Lung microvascular endothelial cell (primary cell): ENCODE results near the gene SULT1C3. TPM values are rescaled to one million over a fixed set of nuclear protein-coding genes. Genes with fewer than 3 reads are reported as not detected.

Source experiments
- DNase-seq, 2 donors: peaks; one replicate each; pipeline versions ENCODE4 v3.0.0 to v3.0.0-alpha.2; 2010; ENCODE audit warnings: low read depth in 2 of 2
- total RNA-seq: library from RNA; depleted of rRNA; stranded (reverse); fragments of >200 nt; gene quantifications from 2 replicates; pipeline ENCODE4 v1.2.1, GENCODE V29; 2014

The SULT1C3 gene
- not detected in 2 replicates for total RNA-seq

DNA sequence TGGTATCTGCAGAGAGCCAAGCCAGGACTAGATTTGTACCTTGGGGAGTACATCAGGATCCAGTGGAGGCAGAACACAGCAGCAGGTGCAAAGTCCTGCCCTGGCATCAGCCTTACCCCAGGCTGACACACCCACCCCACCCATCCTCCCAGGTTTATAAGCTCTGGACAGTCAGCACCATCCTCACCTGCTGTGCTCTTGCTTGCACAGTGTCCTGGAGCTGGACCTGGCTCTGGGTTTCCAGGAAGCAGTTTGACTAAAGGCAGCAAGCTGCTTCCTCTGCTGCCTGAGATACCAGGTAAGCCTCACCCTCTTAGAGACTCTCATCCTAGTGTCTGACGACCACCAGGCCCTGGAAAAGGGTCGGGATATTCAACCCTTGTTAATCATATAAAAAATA, at the start of gene SULT1C3:
Gene SULT1C3, plus strand, starts transcription at position 183 of the 400 bp plus-strand sequence. CDS start 7,227 bp downstream, outside the sequence.
- DNase-seq, result no peak

DNA sequence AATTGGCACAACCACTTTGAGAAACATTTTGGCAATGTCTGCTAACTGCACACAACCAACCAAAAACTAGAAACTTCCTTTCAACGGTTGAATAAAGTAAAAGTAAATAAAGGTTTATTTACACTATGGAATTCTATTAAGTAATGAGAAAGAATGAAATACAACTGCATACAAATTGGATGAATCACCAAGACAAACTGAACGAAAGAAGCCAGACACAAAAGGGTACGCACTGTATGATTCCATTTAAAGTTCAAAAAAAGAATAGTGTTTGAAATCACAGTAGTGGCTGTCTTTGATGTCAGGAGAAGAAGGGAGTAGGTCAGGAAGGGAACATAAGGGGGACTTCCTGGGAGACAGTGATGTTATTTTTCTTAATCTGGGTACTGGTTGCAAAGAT, 46.5 kb upstream of the SULT1C3 start:
- no peak for DNase-seq

DNA sequence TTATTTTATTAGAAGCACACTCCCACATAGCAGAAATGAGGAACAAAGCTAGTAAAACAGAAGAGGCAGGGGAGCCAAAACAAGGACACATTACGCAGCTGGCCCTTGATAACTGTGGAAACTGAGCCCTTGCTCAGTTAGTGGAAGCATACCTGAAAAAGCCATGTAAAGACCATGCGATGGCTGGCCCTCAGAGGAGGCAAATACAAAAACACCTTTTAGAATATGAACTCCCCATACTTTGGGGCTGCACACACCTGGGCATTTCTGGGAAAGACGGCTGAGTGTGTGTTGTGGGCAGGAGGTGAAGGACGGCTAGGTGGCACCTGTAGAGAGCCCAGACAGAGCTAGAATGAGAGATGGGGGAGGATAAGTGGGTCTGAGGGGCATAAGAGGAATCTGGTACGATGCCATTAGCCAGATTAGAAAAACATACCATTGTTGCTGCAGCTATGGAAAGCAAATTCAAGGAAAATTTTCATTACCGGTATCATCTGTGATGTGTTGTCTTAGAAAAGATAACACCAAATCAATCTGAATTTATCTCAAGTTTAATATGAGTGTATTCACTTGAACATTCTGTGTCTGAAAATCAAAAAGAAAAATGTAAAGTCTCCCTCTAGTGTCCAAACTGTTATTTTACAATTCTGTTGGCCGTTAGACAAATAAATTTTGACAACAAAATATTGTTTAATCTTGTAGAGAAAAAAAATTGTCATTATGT, 45.2 kb upstream of the SULT1C3 start:
- DNase-seq, result peak in 1 of 2 donors; percentile 7

DNA sequence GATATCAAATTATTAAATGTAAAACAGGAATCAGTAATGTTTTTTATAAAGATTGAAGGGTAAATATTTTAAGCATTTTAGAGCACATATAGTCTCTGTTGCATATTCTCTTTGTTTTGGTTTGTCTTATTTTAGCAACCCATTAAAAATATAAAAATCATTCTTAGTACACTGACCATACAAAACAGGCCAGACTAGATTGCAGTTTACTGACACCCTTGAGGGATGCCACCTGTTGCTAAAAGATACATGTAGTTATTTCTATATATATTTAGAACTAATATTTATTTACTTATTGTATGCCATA, 44.7 kb upstream of the SULT1C3 start:
- DNase-seq, result no peak

DNA sequence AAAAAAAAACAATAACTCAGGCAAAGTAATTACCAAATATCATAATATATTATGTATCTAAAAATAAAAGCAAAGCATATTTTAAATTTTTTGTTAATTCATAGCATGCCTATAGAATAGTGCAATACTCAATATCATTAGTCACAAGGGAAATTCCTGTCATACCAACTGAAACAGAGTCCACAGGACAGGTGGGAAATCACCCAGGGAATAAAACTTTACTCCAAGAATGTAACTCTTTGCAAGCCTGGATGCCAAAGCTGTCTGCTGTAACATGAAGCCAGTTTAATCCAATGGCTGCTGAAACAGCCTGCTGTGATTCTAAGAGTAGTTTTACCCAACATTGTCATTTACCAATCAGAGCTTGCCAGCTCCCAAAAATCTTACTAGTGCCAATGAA, 40.0 kb upstream of the SULT1C3 start:
- no peak for DNase-seq

DNA sequence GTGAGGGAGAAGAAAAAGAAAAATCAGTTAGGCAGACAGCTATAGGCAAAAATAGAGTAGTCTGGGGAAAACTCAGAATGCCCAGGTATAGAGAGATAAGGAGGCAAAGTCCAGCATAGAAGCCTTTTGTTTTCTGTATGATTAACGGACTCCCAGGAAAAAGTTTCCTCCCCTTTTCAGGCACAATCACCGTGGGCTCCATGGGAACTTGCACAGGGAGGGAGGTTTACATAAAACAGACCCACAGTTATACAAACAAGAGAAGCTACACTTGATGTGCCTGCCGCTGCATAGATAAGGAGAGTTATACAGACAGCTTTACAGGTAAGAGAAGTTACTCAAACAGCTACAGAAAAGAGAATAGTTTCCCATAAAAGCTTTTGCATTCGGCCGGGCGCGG, 39.2 kb upstream of the SULT1C3 start:
- no peak for DNase-seq

DNA sequence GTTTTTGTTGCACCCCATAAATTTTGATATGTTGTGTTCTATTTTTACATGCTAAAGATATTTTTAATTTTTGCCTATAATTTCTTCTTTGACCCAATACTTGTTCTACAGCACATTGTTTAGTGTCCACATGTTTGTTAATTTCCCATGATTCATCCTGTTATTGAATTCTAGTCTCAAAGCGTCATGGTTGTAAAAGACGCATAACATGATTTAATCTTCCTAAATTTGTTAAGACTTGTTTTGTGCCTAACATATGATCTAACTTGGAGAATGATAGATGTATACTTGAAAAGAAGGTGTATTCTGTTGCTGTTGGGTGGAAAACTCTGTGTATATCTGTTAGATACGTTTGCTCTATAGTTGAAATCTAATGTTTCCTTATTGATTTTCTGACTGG, 27.1 kb upstream of the SULT1C3 start:
- DNase-seq, result no peak

DNA sequence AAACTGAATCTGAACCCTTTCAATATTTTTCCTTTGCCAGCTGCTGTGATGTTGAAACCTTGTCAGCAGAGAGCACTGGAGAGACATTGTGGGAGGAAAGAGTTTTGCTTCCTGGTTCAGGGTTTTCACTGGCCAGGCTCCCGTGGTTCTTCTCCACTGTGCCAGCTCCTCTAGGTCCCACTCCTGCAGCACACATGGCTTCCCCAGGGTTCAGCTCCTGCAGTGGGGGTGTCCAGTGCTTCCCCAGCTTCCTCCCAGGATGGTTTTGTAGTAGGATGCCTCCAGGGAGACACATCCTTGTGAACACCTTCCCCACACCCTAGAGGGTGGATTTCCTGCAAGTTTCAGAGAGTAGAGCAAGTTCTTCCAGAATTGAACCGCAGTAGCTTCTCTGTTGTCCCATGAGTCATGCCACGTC, 24.0 kb upstream of the SULT1C3 start:
- peak; percentile 22 to 43 for DNase-seq

DNA sequence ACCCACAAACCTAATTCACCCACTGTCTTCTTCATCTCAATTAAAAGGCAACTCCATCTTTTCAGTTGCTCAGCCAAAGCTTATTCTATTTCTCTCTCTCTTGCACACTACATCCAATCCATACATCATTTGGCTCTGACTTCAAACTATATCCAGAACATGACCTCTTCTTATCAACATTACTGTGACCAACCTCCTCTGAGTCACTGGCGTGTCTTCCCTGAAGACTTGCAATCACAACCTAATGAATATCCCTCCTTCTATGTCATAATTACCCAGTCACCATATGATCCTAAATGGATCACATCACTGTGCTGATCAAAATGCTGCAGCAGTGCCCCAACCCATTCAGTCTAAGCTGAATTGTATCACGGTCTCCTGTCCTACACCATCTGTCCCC, 22.6 kb upstream of the SULT1C3 start:
- no peak for DNase-seq

DNA sequence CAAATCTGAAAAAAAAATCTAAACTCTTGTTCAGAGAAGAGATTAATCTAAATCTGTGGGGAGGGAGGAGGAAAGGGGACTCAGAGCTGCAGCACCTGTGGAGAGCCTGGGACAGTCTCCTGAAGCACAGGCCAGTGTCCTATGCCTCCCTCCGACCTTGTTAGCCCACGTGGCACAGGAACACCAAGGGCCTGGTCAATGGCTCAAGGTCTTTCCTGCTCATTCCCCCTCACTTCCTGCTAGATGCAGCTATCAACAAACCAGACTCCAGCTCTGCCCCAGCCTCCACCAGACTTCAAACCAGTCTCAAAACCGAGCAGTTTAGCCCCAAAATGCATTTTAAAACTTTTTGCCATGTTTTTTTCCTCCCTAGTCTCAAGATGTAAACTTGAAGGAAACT, 20.1 kb upstream of the SULT1C3 start:
- DNase-seq, result no peak

DNA sequence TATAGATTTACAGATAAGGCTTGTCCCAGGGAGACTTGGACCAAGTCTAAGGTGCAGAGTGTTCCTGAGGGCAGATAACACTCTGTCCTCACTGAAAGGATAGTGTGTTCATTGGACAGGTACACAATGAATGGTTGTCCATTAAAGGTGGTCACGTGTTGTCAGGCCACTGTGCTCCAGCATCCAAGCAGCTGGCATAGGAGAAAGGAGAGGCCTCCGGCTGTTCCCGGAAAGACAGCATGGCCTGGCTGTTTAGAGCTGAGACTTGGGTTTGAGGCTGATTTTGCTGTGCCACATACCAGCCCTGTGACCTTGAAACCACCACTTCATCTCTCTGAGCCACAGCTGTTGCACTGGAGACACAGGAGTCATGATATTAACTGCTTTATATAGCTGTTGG, 19.6 kb upstream of the SULT1C3 start:
- DNase-seq, result no peak

DNA sequence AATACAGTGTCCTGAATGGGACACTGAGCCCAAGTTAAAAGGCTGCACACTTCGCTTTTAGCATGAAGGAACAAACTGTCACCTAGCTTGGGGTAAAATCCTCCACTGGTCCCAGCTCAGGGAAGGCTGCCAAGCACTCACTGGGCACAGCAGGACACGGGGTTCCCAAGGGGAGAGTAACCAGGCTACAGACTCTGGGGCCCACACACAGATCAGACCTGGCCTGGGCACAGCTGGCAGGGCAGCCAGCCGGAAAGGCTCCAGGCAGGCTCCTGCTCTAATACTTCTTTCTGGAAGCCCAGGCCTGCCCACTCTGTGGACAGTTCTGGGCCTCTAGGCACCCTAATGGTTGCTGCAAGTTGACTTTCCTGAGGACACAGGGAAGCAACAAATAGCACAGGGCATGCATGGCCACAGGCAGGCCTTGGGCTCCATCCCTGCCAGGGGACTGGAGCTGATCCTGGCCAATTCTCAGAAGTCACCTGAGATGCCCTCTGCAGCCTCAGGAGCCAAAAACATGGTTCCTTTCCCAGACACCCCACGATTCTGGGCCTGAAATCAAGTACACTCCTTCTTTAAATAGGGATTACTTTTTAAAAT, 18.7 kb upstream of the SULT1C3 start:
- DNase-seq, result no peak

DNA sequence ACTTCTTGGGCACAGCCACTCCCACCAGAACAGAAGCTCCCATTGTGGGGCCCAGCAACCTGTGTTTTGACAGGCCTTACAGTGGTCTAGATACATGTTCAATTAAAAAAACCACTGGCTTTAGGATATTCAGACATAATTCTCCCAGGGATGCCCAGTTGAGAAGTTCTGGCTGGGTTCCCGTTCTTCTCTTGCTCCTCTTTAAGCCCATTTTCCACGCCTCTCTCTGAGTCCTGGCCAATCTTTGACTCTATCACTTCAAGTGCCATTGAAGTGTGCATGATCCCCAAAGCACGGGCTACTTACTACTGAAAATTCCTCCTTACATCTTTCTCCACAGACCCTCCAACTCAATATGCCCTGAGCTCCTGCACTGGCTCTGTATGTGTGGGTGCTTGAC, 17.5 kb upstream of the SULT1C3 start:
- no peak for DNase-seq

DNA sequence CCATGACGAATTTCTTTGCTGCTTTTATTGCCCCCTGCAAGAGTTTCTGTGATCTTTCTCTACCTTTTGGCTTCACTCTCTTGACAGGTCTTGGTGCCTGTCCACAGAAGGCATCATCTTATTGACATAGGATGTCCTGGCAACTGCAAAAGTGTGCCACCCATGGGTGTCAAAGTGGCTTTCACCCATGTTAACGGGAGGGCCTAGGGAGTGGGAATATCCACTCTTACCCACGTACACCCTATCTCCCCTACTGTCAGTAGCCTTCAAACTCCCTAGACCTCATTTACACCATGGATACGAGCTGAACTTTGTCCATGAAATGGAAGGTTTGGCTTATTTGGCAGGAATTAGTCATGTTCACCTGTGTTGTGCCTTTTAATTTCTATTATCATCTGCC, 16.2 kb upstream of the SULT1C3 start:
- no peak for DNase-seq

DNA sequence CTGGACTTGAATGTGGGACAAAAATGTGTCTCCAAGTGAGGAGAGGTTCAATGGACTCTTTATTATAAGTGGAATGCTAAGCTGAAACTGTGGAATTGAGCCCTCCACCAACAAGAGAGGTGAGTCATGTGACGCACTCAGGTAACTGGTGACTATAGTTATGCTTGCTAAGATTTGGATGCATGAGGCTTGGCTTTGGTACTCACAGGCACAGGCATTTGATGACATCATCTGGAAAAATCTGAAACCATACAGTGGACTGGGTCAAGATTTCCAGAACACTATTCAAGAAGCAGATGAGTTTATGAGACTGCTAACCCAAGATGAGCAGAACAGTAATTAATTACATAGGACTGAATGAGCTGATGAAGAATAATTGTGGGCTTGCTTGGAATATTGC, 15.7 kb upstream of the SULT1C3 start:
- no peak for DNase-seq

DNA sequence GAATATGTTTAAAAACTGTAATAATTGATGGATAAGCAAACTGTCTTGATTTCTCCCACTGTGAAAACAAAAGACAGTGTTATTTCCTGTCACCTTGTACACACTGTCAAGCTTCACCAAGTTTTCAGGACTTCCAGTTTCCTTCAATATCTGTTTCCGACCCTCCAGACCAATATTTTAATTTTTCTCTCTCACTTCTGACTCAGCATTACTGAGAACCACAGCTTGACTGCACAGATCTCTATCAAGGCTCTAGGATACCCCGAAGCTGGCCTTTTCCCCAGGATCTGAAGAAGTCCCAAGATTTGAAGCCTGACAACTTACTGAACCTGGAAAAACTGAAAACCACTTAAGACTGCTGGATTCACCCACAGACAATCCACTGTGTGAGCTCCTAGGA, 13.2 kb upstream of the SULT1C3 start:
- DNase-seq, result no peak

DNA sequence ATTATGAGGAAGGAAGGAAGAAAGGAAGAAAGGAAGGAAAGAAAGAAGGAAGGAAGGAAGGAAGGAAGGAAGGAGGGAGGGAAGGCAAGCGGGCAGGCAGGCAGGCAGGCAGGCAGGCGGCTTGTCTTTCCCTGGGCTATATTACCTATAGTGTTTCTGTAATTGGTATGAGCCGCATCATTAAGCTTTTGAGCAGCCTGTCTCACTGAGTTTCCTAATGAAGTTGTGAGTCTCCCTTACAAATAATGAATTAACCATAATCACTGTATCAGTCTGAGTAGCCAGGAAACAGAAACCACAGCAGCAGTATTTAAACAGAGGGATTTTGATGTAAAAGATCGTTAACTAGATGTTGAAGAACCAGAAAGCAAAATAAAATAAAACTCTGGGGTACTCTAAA, 11.8 kb upstream of the SULT1C3 start:
- DNase-seq, result no peak

DNA sequence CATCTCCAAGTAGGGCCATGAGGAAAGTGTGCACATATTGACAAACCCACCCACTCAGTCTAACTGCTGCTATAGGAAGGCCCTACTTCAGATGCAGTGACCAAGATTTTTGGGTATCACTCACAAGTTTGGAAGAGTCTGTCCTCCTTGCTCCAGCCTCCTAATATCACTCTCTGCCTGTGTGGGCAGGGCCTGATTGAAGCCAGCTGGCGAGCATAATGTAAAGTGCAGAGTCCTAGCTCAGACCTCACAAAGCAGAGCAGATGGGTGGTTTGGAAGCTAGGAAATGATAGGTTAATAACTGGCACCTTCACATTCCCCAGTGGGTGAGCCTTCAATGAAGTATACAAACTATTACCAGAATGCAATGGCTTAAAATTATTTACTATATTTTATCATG, 11.2 kb upstream of the SULT1C3 start:
- no peak for DNase-seq

DNA sequence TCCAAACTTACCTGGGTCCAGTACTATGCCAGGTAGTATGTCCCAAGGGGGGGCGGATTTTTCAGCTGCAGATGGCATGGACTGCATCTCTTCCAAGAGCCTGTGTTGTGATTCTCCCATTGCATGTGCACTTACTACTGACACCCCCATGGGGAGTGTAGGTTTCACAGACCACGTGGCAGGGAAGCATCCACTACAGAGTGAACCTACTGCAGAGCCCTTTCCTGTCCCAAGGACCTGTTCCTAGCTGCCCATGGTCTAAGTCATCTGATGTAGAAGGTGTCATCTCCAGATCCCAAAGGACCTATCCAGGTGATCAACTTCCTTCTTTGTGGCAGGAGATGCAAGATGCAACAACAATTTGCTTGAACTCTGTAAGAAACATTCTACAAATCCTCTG, 9.9 kb upstream of the SULT1C3 start:
- no peak for DNase-seq

DNA sequence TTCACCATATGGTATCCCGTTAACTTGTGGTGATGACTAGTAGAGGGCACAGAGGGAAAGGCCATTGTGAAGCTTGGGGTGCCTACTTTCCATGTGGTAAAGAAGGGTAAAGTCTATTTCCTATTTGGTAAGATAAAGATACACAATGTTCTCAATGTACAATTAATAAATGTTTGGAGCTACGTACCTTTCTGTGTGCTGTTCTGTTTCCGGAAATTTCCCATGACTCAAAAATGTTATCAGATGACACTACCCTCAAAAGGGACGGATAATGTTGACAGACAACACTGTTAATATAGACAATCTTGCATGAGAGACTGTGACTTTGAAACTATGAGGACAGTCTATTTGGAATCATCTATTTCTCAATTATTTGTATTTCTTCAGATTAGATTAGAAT, 4.2 kb upstream of the SULT1C3 start:
- DNase-seq, result no peak

DNA sequence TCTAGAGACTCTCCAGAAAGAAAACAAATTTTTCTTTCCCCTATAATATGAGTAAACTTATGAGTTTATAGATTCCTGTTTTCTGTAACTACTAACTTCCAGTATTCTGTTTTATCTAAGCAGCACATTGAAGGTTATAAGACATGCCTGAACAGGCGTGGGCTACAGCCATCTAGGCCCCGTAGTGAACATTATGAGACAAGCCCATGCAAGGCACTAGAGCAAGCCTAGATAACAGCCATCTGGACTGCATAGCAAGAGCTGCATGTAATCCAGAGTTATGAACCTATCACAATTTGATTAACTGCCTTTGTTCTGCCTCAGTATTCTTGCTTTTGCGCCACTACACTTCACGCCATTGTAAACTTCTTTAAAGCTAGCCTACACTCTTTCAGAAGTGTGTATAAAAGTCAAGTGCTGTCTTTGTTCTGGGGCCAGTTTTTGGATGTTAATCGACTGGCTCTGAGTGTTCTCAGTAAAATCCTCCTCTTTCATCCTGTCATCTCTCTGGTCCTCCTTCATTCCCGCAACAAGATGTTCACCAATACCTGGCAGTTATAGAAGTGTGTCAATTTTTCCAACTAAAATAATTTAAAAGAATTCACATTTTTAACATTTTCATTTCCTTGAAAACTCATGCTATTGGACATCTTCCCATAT, 3.0 kb upstream of the SULT1C3 start:
- DNase-seq, result no peak

DNA sequence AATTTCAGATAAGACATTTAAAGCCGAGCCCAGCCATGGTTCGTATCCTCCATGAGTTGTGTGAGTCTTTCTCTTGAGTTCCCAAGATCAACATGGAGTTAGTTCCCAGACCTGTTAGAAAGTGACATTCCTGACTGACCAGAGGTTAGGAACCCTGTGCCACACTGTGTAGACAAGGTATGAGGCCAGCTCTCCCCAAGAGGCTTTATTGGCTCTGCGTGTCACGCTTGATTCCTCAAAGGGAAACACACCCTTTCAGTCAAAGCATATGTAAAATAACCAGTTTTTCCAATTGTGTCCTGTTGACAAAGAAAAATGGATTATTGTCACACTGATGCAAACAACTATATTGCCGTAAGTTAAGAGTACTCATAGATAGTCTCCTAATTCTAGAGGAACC, 1.2 kb downstream of the SULT1C3 start:
- no peak for DNase-seq

DNA sequence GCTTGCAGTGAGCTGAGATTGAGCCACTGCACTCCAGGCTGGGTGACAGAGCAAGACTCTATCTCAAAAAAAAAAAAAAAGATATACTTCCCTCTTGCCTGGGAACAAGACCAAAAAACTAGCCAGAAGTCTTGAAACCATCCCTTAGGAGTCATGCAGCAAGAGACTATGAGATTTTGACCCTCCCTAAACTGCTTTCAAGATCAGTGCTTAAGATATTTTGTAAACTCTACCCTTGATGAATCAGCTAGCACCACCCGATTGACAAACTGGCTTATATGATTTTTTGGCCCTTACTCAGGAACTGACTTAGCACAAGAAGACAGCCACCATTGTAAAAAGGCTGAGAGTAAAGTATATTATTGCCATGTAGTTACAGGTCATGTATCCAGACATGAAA, 3.8 kb downstream of the SULT1C3 start:
- DNase-seq, result no peak
